HCT116 (cell line): ENCODE measurements around the gene MMS19. TPM values are rescaled to one million over a fixed set of nuclear protein-coding genes. Genes with fewer than 3 reads are reported as not detected.

Experiments
- ATAC-seq: fragments of 200-7000 bp; cut with Tn5 transposase; 2 replicates; pipeline ENCODE4 v1.9.1; 2020; ENCODE audit warnings: mild to moderate bottlenecking, moderate library complexity
- BruUV-seq: library from RNA; stranded (reverse); fragments of 400-500 nt; replicated peaks from 2 replicates; lab custom pipeline; 2021; lab: Mats Ljungman, UMichigan
- CTCF ChIA-PET: fragments of 300-600 bp; sonication (Branson Sonifier 250); formaldehyde crosslinking; loops from one replicate; lab custom pipeline; 2021; ENCODE audit warnings: antibody characterized with exemption; lab: Charles Lee
- POLR2A ChIA-PET: fragments of 300-600, 350-600 bp; sonication (Branson Sonifier 250); formaldehyde crosslinking; loops from one replicate; lab custom pipeline; 2021; ENCODE audit warnings: antibody characterized with exemption; lab: Charles Lee
- RAD21 ChIA-PET, 2 experiments: fragments of 300-600 bp; sonication (Branson Sonifier 250); formaldehyde crosslinking; loops; one replicate each; lab custom pipeline; 2023; ENCODE audit warnings: low total read pairs in 2 of 2; ENCODE audit not compliant: uncharacterized antibody in 2 of 2, unreplicated experiment in 2 of 2, low non-redundant PET in 1 of 2; lab: Charles Lee
- DNase-seq: peaks from one replicate; pipeline ENCODE4 v3.0.0-alpha.2; 2010; ENCODE audit warnings: low read depth, low spot score
- H2AFZ ChIP-seq: fragments of 200-600 bp; shearing (Covaris generic), sonication (generic); 2 replicates; pipeline ENCODE4 v1.6.1; 2017; ENCODE audit warnings: low read depth, mixed run types, mixed read lengths, antibody characterized with exemption, low read length; ENCODE audit not compliant: poor library complexity, severe bottlenecking
- H3K27ac ChIP-seq: 2 replicates; pipeline ENCODE4 v1.5.1; 2012; ENCODE audit warnings: low read depth, low read length
- H3K27me3 ChIP-seq: fragments of 200-600 bp; sonication (generic); 2 replicates; pipeline ENCODE4 v1.6.1; 2016; ENCODE audit warnings: mixed run types, low read length, mixed read lengths; ENCODE audit not compliant: insufficient read depth
- H3K36me3 ChIP-seq, 2 experiments: fragments of 200-500 bp in 1 of 2; fragments of 200-600 bp in 1 of 2; sonication (Bioruptor generic) in 1 of 2; sonication (generic) in 1 of 2; 2 replicates each; pipeline versions ENCODE4 v1.5.1 to v1.6.1; 2014 to 2016; ENCODE audit warnings: low read length in 2 of 2, inconsistent platforms in 1 of 2, mixed read lengths in 1 of 2, mixed run types in 1 of 2; ENCODE audit not compliant: insufficient read depth in 2 of 2, control insufficient read depth in 1 of 2
- H3K4me1 ChIP-seq, 2 experiments: fragments of 200-600 bp in 1 of 2; sonication (generic) in 1 of 2; 2 replicates each; pipeline versions ENCODE4 v1.5.1 to v1.6.1; 2012 to 2017; ENCODE audit warnings: low read length in 2 of 2, inconsistent platforms in 1 of 2, mild to moderate bottlenecking in 1 of 2, mixed read lengths in 1 of 2, mixed run types in 1 of 2, moderate library complexity in 1 of 2; ENCODE audit not compliant: insufficient read depth in 2 of 2, control insufficient read depth in 1 of 2
- H3K4me2 ChIP-seq: fragments of 200-600 bp; sonication (generic); 2 replicates; pipeline ENCODE4 v1.6.1; 2017; ENCODE audit warnings: mixed run types, low read length, mixed read lengths
- H3K4me3 ChIP-seq, 2 experiments: fragments of 200-600 bp in 1 of 2; sonication (generic) in 1 of 2; replicated peaks in 1 of 2; 2 replicates each; pipeline ENCODE4 v1.5.1; 2011 to 2016; ENCODE audit warnings: low read length in 2 of 2, control low read depth in 1 of 2, low read depth in 1 of 2, mild to moderate bottlenecking in 1 of 2, mixed read lengths in 1 of 2, mixed run types in 1 of 2
- H3K79me2 ChIP-seq: fragments of 200-600 bp; sonication (generic); 2 replicates; pipeline ENCODE4 v1.6.1; 2017; ENCODE audit warnings: mild to moderate bottlenecking, mixed run types, low read length, moderate library complexity, mixed read lengths; ENCODE audit not compliant: insufficient read depth
- H3K9ac ChIP-seq: fragments of 200-600 bp; sonication (generic); 2 replicates; pipeline ENCODE4 v1.6.1; 2016; ENCODE audit warnings: low read length, mixed read lengths
- H3K9me2 ChIP-seq: fragments of 200-600 bp; sonication (generic), shearing (Covaris generic); 2 replicates; pipeline ENCODE4 v1.6.1; 2017; ENCODE audit warnings: mixed run types, mild to moderate bottlenecking, moderate library complexity; ENCODE audit not compliant: insufficient read depth
- H3K9me3 ChIP-seq, 2 experiments: fragments of 200-500 bp in 1 of 2; fragments of 200-600 bp in 1 of 2; sonication (Bioruptor generic) in 1 of 2; sonication (generic) in 1 of 2; 2 replicates each; pipeline ENCODE4 v1.6.1; 2014 to 2017; ENCODE audit warnings: low read length in 2 of 2, mixed read lengths in 2 of 2, inconsistent platforms in 1 of 2, low read depth in 1 of 2, mild to moderate bottlenecking in 1 of 2, mixed run types in 1 of 2, moderate library complexity in 1 of 2; ENCODE audit not compliant: control insufficient read depth in 1 of 2, insufficient read depth in 1 of 2
- H4K20me1 ChIP-seq: fragments of 200-600 bp; sonication (generic), shearing (Covaris generic); 2 replicates; pipeline ENCODE4 v1.6.1; 2017; ENCODE audit warnings: mixed run types, mild to moderate bottlenecking, moderate library complexity; ENCODE audit not compliant: insufficient read depth
- CBX3 ChIP-seq: IDR thresholded peaks from 2 replicates; pipeline ENCODE4 v1.6.1; 2012; ENCODE audit warnings: low read depth
- EGR1 ChIP-seq: IDR thresholded peaks from 2 replicates; pipeline ENCODE4 v1.6.1; 2012; ENCODE audit warnings: low read depth
- MAX ChIP-seq: IDR thresholded peaks from 2 replicates; pipeline ENCODE4 v1.6.1; 2012
- REST ChIP-seq: IDR thresholded peaks from 2 replicates; pipeline ENCODE4 v1.6.1; 2012; ENCODE audit warnings: low read depth
- ZNF274 ChIP-seq: fragments of 200-500 bp; sonication (Bioruptor generic); IDR thresholded peaks from 2 replicates; pipeline ENCODE4 v1.6.1; 2014; ENCODE audit warnings: mild to moderate bottlenecking, low read depth, low read length, inconsistent platforms
- intact Hi-C: fragments of 100-400 bp; cut with micrococcal nuclease; formaldehyde crosslinking; loops from 2 replicates; pipeline ENCODE4 v1.10.0; 2022
- total RNA-seq: library from RNA; stranded (reverse); gene quantifications from one replicate; pipeline ENCODE4 v1.2.1, GENCODE V29; 2021; ENCODE audit not compliant: unreplicated experiment

The MMS19 gene
- total RNA-seq, 1 experiment from 2014 or later = 101 TPM

GRCh38 chr10:97532935-97533671 lies 34.9 kb upstream of the MMS19 start:
- Histone ChIP-seq H3K9me3 (no peaks in the 10 kb centered on the region), H3K4me1 (peaks cover 16 to 39% of the 10 kb centered on the region in 2 experiments), H3K4me2 (no peak overlapping the region), H2AFZ (no peak overlapping the region), H3K4me3 (no peak overlapping the region)
- POLR2A ChIA-PET = no interaction called here
- TF ChIP-seq ZNF274 = no peak
- no peak for TF ChIP-seq EGR1
- no peak for TF ChIP-seq REST
- no peak for TF ChIP-seq MAX
- TF ChIP-seq CBX3 = no peak
- TF ChIP-seq, all 23 proteins: peak for 0
- BruUV-seq = no TSS peak
- intact Hi-C loops = no loop called here
- ATAC-seq = no peak
- Histone ChIP-seq H3K9me2 (no peaks in the 10 kb centered on the region), H3K27ac (no peak overlapping the region), H4K20me1 (no peaks in the 10 kb centered on the region), H3K36me3 (no peaks in the 10 kb centered on the region), H3K79me2 (no peaks in the 10 kb centered on the region), H3K27me3 (no peaks in the 10 kb centered on the region), H3K9ac (no peak overlapping the region)
- no peak for DNase-seq
- RAD21 ChIA-PET = no interaction called here
- CTCF ChIA-PET = interaction anchor here (0.6 to 1.7 kb wide), 6 partner anchors 21 to 316 kb away, joined by 3 to 4 read pairs (median 4); partner anchors contain the start of genes GOLGA7B and UBTD1
